SH-SY5Y (cell line): Measurements from ENCODE around the gene BBOF1.

Experiments
- GATA2 ChIP-seq: IDR thresholded peaks from 2 replicates; pipeline ENCODE4 v1.6.1; 2011; ENCODE audit warnings: mild to moderate bottlenecking, low read depth, low read length
- GATA3 ChIP-seq: IDR thresholded peaks from 2 replicates; pipeline ENCODE4 v1.6.1; 2011; ENCODE audit warnings: low read depth, mild to moderate bottlenecking, low read length, moderate library complexity

DNA sequence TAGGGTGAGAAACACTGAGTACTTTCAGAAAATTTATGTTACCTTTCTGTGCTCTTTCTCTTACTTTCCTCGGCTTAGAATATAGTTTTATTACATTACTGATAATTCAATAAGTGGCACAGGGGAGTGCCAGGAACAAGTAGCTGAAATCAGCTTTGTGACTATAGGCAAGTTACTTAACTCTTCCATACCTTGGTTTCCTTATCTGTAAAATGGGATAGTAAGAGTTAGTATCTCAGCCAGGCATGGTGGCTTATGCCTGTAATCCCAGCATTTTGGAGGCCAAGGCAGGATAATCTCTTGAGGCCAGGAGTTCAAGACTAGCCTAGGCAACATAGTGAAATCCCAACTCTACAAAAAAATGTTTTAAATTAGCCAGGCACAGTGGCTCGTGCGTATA lies 15.4 kb downstream of the BBOF1 start:
- TF ChIP-seq GATA2 (no peak), GATA3 (no peak)
